Stimulated activated CD8-positive, alpha-beta memory T cell treated with anti-CD3 and anti-CD28 coated beads, Interleukin-7, amount 100 ng/mL, for 1 hour (primary cell): Measurements from ENCODE around the gene ABHD3.
"Not testable (repeated sequence)": the region's sequence is repeated elsewhere in the genome, so short reads cannot be mapped to it uniquely, and the experiment has no call there.

Source experiments
- DNase-seq, 2 donors: peaks; one replicate each; pipeline ENCODE4 v3.0.0-alpha.2; 2020; ENCODE audit warnings: low read depth in 2 of 2

Gene ABHD3, protein sequence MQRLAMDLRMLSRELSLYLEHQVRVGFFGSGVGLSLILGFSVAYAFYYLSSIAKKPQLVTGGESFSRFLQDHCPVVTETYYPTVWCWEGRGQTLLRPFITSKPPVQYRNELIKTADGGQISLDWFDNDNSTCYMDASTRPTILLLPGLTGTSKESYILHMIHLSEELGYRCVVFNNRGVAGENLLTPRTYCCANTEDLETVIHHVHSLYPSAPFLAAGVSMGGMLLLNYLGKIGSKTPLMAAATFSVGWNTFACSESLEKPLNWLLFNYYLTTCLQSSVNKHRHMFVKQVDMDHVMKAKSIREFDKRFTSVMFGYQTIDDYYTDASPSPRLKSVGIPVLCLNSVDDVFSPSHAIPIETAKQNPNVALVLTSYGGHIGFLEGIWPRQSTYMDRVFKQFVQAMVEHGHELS

DNA sequence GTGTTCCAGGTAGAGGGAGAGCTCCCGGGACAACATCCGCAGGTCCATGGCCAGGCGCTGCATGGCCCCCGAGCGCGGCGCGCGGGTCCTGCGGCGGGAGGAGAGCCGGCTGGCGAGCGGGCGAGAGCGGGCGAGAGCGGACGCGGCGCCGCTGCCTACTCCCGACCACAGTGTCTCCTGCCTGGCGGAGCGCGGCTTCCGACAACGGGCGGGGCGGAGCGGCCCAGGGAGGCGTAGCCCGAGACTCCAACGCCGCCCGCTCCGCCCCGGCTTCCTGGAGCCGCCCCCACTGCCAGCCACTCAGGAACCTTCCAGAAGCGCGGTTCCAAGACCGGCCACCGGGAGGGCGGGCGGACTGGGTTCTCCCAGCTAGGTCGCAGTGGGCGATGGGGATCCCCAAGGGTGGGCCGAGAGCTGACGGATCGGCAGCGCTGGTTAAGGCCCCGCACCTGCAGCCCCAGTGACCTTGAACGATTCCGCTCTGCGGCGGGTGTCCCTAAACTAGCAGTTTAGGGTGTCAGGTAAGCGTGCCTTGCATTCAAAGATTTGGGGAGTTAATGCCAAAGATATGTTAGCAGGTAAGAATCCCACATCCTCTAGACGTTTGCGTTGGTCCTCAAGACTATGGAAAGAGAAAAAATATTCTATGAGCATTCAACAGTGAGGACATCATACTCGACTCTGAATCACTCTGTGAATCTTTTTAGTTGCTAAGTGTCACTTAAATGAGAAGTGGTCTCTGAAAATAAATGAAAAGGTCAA, at the start of gene ABHD3:
Gene ABHD3 (minus strand): TSS at position 172 of the 762 bp plus-strand sequence. CDS start 109 bp downstream, at position 63.
- DNase-seq, result peak; percentile 80 to 81

DNA sequence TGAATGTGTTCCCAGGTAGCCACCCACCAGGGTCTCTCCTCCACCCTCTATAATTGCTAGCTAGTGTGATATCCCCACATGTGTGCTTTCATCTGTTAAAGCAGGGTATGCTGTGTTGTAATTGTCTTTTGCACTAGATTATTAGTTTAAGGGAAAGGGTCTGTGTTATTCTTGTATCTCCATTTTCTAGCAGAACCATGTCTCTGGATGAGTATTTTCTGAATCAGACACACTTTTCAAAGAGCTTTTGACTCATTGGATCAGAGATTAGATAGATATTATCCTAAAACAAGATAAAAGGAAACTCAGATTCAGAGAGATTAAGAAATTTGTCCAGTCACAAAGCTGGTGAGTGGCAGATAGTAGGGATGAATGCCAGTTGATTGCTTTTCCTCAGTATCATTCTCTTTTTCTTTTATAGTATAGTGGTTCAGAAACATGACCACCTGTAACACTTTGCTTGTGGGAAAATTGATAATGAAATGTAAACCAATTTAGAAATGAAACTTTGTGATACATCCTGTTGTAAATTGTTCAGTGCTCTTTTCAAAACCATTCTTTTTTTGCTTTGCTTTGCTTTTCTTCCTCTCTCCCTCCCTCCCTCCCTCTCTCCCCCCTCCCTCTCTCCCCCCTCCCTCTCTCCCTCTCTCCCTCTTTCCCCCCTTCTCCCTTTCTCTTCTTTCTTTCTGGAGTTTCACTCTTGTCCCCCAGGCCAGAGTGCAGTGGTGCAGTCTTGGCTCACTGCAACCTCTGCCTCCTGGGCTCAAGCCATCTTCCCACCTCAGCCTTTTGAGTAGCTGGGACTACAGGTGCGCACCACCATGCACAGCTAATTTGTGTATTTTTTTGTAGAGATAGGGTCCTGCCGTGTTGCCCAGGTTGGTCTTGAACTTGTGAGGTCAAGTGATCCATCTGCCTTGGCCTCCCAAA, 43.5 kb upstream of the ABHD3 start:
- DNase-seq, result no peak

DNA sequence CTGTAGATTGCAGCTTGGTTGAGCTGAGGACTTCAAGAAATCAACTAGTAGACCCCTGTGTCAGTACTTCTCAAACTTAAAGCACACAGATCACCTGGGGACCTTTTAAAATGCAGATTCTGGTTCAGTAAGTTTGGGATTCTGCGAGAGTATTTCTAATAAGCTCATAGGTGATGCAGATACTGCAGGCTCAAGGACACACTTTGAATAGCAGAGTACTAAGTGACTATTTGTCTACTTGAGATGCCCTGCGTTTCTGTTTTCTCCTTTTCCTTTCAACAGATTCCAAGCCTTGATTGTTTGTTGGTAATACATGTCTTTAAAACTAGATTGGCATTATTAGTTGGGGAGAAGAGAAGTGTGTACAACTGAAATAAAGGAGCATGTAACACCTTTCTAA, 42.7 kb upstream of the ABHD3 start:
- DNase-seq, result no peak

DNA sequence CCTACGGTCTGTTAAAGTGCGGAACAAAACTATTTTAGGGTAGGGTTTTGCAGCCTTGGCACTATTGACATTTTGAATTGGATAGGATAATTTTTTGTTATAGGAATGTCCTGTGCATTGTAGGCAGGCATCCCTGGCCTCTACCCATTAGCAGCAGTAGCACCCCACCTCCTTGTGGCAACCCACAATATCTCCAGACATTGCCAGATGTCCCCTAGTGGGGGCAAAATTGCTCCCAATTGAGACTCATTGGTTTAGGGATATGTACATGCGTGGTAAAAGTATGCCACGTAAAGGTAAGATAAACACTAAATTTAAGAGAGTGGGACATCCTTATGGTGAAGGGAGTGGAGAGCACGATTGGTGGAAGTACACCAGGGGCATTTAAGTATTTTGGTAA, 40.7 kb upstream of the ABHD3 start:
- no peak for DNase-seq

DNA sequence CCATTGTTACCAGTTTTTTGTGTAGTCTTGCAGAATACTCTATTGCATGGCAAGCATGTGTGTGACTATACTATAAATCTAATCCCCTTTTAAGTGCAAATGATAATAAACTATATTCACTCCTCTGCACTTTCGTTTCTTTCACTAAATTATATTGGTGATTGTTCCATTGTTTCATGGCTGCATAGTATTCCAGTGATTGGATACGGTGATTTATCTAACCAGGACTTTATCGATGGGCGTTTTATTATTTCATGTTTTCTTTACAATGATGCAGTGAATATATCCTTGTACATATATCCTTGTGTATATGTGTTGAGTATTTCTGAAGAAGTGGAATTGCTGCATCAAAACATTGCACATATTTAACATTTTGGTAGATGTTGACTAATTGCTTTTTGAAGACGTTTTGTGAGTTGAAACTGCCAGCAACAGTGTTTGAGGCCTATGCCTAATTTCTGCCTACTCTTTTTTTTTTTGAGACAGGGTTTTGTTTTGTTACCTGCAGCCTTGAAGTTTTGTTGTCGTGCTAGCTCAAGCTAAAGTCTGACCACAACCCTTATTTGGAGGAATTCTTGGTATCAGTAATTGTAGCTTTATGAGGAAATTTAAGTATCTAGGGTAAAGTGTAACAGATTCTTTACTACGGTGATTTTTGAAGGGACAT, 38.7 kb upstream of the ABHD3 start:
- DNase-seq, result no peak

DNA sequence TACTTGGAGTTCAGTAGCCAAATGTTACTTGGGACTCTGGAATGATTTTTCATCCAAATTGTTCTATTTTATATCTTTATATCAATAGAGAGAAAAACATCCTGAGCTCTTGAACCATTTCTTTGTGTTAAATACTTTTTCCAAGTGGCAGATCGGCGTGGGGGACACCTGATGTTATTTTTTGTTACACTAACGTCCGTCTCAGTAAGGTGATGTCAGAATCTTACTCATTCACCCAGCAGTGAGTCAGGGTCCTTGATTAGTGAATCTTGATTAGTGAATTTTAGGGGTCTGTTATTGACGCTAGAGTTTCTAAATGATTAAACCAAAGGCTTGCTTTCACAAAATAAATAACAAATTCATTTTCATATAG, 37.7 kb upstream of the ABHD3 start:
- no peak for DNase-seq

DNA sequence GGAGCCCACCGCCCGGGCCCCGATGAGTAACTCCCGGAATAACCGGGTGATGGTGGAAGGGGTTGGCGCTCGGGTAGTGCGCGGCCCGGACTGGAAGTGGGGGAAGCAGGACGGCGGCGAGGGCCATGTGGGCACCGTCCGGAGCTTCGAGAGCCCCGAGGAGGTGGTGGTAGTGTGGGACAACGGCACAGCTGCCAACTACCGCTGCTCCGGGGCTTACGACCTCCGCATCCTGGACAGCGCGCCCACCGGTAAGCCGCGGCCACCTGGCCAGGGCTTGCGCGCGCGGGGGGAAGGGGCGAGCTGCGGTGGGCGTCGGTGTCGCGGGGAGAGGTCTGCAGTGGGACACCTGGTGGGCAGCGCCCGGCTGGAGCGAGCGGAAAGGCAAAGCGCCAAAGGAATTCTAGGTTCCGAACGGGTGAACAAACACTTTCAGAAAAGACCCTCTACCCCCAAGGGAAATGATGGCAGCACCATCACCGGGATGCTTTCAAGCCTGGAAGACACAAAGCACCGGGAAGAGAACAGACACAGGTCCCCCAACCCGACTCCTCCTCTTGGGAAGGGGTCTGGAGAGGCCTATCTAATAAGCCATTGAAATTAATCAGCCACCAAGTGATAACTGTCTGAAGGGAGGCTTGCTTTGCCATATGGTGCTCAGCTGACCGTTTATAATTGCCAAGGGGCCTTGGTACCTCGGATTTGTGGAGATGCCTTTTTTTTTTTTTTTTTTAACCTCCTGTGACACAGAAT, 37.2 kb upstream of the ABHD3 start:
- DNase-seq, result no peak

DNA sequence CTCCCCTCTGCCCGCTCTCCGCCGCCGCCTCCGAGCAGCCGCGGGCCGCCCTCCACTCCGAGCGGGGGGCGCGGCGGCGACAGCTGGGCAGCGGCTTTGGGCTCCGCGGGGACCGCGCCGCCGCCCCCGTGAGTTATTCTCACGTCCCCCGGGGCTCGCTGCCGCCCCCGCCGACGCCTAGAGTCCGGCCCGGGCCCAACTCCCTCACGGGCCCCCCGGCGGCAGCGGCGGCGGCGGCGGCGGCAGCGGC, 36.7 kb upstream of the ABHD3 start:
- DNase-seq, result peak in 1 of 2 donors; percentile 7

DNA sequence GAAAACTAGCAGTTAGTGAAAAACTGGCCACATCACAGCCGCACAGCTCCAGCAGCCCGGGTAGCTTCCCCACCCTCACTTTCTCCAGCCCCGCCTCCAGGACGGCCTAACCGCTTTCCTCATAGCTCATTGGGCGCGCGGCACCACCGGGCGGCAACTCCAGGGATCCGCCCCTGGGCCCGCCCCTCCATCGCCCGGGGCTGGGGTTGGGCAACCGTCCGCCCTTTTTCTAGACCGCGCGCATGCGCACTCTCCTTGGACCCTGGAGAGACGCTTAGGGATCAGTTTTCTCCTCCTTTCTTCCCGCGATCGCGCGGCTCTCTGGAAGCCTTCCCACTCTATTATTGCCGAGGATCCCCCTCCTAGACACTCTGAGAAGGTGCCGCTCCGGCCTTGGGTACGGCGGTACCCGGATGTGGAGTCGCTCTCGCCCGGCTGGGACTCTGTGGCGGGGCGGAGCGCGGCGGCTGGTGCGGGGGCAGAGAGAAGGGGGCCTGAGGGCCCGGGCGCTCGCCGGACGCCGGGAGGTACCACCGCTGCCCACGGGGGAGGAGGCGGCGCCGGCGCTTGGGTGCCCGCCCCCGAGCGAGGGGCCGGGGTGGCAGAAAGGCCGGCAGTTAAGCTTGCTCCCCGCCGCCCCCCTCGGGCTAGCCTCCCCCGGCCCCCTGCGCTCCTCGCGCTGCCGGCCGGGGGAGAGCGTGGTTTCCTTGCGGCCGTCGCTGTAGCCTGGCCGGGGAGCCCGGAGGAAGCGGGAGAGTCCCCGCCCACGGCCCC, 36.2 kb upstream of the ABHD3 start, which contains the start of gene MIB1:
Gene MIB1 (plus strand): TSS at position 255 of the 774 bp plus-strand sequence. CDS start 792 bp downstream, outside the sequence.
- peak; percentile 97 to 99 for DNase-seq

DNA sequence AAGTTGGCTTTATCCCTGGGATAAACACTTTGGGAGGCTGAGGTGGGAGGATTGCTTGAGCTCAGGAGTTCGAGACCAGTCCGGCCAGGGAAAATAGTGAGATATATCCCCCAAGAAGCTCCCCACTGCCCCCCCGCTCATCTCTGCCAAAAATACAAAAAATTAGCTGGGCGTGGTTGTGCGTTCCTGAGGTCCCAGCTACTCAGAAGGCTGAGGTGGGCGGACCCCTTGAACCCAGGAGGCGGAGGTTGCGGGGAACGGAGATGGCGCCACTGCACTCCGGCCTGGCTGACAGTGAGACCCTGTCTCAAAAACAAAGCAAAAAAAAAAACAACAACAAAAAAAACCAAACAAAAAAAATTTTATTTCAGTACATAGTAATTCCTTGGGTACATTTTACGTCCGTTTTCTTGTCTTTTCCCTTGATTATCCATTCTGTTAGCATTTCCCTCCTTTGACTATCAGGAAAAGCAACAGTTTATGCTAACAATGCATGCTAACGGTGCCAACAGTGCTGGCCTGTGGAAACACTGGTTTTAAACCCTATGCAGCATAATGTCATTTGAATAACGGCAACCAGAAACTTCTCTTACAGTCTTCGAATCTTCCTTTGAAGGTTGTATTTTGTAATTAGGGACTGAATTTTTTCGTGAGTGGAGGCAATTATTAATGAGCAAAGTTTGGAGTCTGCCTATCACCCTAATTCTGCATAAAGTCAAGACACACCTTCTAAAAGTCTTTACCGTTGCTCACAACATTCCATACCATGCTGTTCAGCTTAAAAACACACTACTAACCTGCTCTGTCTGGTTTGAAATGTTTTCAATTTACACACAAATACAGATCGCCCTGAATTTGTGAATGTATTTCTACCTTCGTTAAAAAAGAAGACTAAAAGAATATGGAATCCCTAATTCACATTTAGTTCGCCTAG, 35.3 kb upstream of the ABHD3 start:
- no peak for DNase-seq

DNA sequence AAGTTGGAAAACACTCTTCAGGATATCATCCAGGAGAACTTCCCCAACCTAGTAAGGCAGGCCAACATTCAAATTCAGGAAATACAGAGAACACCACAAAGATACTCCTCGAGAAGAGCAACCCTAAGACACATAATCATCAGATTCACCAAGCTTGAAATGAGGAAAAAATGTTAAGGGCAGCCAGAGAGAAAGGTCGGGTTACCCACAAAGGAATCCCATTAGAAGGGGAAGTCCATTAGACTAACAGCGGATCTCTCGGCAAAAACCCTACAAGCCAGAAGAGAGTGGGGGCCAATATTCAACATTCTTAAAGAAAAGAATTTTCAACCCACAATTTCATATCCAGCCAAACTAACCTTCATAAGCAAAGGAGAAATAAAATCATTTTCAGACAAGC, 32.4 kb upstream of the ABHD3 start:
- not testable (repeated sequence) for DNase-seq

DNA sequence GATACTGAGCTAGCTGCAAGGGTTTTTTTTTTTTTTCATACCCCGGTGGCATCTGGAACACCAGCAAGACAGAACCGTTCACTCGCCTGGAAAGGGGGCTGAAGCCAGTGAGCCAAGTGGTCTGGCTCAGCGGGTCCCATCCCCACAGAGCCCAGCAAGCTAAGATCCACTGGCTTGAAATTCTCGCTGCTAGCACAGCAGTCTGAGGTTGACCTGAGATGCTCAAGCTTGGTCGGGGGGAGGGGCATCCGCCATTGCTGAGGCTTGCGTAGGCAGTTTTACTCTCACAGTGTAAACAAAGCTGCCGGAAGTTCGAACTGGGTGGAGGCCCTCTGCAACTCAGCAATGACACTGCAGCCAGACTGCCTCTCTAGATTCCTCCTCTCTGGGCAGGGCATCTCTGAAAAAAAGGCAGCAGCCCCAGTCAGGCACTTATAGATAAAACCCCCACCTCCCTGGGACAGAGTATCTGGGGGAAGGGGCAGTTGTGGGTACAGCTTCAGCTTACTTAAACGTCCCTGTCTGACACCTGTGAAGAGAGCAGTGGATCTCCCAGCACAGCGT, 31.0 kb upstream of the ABHD3 start:
- DNase-seq, result no peak

DNA sequence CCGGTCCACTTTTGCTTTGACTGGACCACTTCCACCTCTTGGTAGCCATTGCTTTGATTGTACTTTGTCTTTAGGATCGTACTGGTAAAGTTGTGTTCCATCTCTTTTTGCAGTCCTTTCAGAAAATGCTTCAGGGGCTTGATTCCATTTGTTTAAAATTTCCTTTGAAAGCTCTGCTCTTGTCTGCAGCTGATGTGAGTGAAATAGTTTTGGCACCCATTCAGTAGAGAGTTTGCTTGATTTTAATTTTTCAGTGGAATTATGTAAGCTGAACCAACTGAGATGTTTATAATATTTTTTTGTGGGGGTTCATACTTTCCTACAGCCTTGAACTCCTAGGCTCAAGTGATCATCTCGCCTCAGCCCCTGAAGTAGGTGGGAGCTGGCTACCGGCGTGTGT, 28.4 kb upstream of the ABHD3 start:
- DNase-seq, result no peak

DNA sequence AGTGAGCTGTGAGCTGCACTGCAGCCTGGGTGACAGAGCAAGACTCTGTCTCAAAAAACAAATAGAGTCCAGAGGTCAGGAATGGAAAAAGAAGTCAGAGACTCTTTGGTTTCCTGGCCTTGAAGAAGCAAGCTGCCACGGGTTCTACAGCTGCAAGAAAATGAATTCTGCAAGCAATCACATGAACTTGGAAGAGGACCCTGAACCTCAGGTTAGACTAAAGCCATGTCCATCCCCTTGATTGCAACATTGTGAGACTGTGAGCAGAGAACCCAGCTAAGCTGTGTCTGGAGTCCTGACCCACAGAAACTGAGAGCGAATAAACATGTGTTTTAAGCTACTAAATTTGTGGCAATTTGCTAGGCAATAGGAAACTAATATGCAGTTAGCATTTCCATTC, 23.1 kb upstream of the ABHD3 start:
- no peak for DNase-seq

DNA sequence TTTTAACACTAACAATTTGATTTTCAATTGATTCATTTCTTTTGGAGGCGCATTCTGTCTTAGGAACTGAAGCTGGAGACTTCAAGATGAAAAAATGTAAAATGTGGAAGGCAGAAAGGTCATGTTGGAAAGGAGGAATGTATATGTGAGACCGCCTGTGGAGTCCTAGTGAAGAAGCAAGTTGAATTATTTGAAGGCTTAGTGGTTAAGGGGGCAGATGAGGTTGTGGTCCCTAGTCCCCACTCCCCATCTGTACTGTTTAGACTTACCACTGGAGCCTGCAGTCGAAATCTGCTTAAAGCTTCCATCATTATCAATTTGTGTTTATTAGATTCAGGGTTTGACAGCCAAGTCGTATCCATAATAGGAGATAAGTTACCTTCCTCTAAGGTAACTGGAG, 20.6 kb upstream of the ABHD3 start:
- no peak for DNase-seq

DNA sequence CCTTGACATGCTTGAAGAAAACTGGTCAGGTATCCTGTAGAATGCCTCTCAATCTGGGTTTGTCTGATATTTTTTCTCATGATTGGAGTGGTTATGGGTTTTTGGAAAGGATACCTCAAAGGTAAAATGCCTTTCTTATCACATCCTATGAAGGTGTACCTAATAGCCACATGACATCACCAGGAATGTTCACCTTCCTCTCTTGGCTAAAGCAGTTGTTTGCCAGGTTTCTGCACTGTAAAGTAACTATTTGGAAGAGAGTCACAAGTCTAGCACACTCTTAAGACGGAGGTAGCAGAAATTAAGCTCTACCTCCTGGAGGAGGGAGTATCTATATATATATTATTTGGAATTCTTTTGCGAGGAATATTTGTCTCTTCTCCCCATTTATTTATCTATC, 18.1 kb upstream of the ABHD3 start:
- DNase-seq, result no peak

DNA sequence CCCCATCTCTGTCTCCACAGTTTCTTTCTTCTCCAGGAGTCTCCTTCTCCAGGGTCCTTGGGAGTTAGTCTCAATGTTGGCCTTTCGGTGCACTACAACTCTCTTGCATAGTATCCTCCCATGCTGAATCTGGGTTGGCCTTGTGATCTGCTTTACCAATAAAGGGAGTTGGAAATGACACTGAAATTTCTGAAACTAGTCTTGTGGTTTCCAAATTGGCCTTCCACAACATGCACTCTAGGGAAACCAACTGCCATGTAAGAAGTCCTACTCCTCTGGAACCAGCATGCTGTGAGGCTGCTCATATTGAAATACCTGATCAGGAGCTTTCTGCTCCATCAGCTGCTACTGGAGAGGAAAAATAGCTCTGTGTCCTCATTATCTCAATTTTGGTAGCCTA, 9.9 kb upstream of the ABHD3 start:
- no peak for DNase-seq

DNA sequence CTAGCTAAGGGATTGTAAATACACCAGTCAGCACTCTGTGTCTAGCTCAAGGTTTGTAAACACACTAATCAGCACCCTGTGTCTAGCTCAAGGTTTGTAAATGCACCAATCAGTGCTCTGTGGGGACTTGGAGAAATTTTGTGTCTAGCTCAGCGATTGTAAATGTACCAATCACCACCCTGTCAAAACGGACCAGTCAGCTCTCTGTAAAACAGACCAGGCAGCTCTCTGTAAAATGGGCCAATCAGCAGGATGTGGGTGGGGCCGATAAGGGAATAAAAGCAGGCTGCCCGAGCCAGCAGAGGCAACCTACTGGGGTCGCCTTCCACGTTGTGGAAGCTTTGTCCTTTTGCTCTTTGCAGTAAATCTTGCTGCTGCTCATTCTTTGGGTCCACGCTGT, 2.6 kb upstream of the ABHD3 start:
- DNase-seq, result not testable (repeated sequence)

DNA sequence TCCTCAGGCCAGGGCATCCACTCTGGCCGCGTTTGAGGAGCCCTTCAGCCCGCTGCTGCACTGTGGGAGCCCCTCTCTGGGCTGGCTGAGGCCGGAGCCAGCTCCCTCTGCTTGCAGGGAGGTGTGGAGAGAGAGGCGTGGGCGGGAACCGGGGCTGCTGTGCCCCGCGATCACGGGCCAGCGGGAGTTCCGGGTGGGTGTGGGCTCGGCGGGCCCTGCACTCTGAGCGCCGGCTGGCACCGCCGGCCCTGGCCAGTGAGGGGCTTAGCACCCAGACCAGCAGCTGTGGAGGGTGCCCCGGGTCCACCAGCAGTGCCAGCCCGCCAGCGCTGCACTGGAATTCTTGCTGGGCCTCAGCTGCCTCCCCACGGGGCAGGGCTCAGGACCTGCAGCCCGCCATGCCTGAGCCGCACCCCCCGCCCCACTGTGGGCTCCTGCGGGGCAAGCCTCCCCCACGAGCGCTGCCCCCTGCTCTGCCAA, 1.9 kb upstream of the ABHD3 start:
- no peak for DNase-seq
